NCI-H187 treated with DMSO at 0.1 percent for 48 hours (cell line): ENCODE results near the gene CLK1.
"Not testable (repeated sequence)": the region's sequence is repeated elsewhere in the genome, so short reads cannot be mapped to it uniquely, and the experiment has no call there.

ENCODE experiments used
- DNase-seq: peaks from one replicate; lab custom pipeline; 2025; lab: John Stamatoyannopoulos, UW

Gene CLK1

GRCh38 chr2:200851398-200852248, 12.8 kb downstream of the CLK1 start:
- DNase-seq, result no peak

GRCh38 chr2:200850512-200851256, 13.8 kb downstream of the CLK1 start:
- DNase-seq, result no peak

GRCh38 chr2:200847939-200848338, 16.5 kb downstream of the CLK1 start:
- DNase-seq, result no peak

- DNase-seq, result no peak
These were observed 17.2 kb downstream of the CLK1 start for GRCh38 chr2:200847269-200847668.

GRCh38 chr2:200845669-200846325, 18.7 kb downstream of the CLK1 start:
- DNase-seq, result no peak

GRCh38 chr2:200845194-200845593, 19.3 kb downstream of the CLK1 start:
- DNase-seq, result no peak

GRCh38 chr2:200843993-200844948, 20.2 kb downstream of the CLK1 start:
- no peak for DNase-seq

GRCh38 chr2:200839513-200839912, 24.9 kb downstream of the CLK1 start:
- no peak for DNase-seq

GRCh38 chr2:200834701-200835100, 29.8 kb downstream of the CLK1 start:
- no peak for DNase-seq

GRCh38 chr2:200829258-200829655, 35.2 kb downstream of the CLK1 start:
- no peak for DNase-seq

GRCh38 chr2:200828572-200829257, 35.7 kb downstream of the CLK1 start:
- DNase-seq, result no peak

- no peak for DNase-seq
These were observed 36.4 kb downstream of the CLK1 start for GRCh38 chr2:200828104-200828503.

- DNase-seq, result no peak
These were observed 42.7 kb downstream of the CLK1 start for GRCh38 chr2:200821686-200822245.

GRCh38 chr2:200820573-200821234, 43.8 kb downstream of the CLK1 start:
- DNase-seq, result no peak

- not testable (repeated sequence) for DNase-seq
These were observed 45.7 kb downstream of the CLK1 start for GRCh38 chr2:200818732-200819131.

- DNase-seq, result no peak
These were observed 49.5 kb downstream of the CLK1 start for GRCh38 chr2:200814917-200815316.

- no peak for DNase-seq
These were observed 50.1 kb downstream of the CLK1 start for GRCh38 chr2:200814276-200814815.

- no peak for DNase-seq
These were observed 52.1 kb downstream of the CLK1 start for GRCh38 chr2:200812122-200813022.
